ENCODE results near the gene PRDM16.

The PRDM16 gene

DNA sequence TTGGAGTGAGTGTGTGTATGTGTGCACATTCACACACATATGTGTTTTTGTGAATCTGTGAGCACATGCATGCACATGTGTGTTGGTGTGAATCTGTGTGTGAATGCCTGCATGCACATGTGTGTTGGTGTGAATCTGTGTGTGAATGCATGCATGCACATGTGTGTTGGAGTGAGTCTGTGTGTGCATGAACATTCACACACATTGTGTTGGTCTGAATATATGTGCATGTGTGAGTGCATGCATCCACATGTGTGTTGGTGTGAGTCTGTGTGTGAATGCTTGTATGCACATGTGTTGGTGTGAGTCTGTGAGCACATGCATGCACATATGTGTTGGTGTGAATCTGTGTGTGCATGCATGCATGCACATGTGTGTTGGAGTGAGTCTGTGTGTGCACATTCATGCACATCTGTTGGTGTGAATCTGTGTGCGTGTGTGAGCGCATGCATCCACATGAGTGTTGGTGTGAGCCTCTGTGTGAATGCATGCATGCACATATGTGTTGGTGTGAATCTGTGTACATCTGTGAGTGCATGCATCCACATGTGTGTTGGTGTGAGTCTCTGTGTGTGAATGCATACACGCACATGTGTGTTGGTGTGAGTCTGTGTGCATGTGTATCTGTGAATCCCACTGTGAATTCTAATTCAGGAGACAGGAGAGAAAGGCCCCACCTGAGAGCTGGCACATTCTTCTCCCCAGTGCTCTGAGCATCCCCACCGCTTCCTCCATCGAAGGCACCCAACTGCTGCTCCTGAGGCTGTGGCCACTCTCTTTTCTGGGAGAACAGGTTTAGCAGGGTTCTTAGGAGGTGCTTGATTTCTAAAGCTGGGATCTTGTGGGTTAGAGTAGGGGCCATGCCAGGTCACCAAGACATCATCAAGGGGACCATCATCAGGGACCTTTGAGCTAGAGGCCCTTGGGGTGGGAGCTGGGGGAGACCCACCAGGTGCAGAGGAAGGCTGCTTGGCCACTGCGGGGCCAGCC lies 267.9 kb downstream of the PRDM16 start:
- Histone ChIP-seq H3K4me2 (peak overlapping the region; percentile 72), H3K27ac (no peak overlapping the region), H4K20me1 (0 out of 2 replicates have a peak, but pooled peaks cover 4% of the 10 kb centered on the region), H3K4me1 (peaks cover 29% of the 10 kb centered on the region), H3K36me3 (no peaks in the 10 kb centered on the region), H3K4me3 (no peak overlapping the region), H3K27me3 (0 out of 2 replicates have a peak, but pooled peaks cover 4% of the 10 kb centered on the region), H3K9me3 (peaks cover 11% of the 10 kb centered on the region), H3K9ac (no peak overlapping the region)
- TF ChIP-seq Cebpa-rat (IDR thresholded peaks at IDR 0.05): no peak

DNA sequence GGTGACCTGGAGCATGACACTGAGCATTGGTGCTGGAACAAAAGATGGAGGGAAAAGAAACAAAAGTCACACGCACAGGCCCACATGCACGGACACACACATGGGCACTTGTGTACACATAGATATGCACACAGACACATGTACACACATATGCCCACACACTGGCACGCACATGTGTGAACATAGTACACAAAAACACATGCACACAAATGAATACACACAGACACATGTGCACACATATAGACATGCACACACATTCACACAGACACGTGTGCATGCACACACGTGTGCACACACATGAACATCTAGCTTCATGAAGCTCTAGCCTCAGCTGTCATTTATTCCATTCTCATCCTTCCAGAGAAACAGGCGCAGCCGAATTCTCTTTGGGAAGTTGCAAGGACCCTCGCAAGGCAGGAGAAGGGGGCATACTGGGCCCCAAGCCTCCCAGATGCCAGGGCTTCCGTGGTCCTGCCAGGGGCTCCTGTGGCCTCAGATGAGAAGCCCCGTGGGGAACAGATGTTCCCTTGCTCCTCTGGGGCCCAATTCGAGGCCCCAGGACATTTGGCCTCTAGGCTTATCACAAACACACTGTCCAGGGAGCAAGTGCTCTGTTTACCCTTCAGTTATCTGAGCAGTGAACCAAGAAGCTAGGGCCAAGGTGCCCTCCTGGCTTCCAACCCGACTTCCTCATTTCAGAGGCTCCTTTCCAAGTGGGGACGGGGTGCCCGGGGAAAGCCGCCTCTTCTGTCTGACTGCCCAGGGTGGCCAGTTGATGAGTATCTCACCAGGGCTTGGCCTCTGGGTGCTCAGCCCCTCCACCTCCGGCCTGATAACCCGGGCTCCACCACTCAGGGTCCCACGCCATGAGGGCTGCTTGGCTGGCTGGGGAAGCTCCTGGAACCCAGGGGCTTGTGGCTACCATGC lies 269.1 kb downstream of the PRDM16 start:
- Histone ChIP-seq H3K4me1 (peaks cover 29% of the 10 kb centered on the region), H3K9ac (no peak overlapping the region), H3K36me3 (no peaks in the 10 kb centered on the region), H3K9me3 (peaks cover 23% of the 10 kb centered on the region), H3K27me3 (0 out of 2 replicates have a peak, but pooled peaks cover 1% of the 10 kb centered on the region), H3K27ac (no peak overlapping the region), H3K4me2 (peak overlapping the region; percentile 72), H3K4me3 (no peak overlapping the region), H4K20me1 (0 out of 2 replicates have a peak, but pooled peaks cover 4% of the 10 kb centered on the region)
- no peak for TF ChIP-seq Cebpa-rat (IDR thresholded peaks at IDR 0.05)

DNA sequence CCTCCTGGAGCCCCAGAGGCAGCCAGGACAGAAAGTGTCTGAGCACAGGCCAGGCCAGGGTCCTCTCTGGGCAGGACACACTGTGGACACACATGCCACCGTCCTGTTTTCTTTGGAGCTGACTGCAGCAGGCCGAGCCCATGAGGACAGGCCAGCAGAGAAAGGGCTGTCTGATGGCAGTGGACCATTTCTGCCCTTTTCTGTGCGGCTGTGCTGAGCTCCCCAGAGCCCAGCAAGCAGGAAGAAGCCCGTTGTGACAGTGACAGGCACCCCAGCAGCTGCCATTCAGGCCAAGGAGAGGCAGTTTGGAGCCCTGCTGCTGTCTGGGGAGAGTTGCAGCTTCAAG lies 269.7 kb downstream of the PRDM16 start:
- Histone ChIP-seq H3K36me3 (no peaks in the 10 kb centered on the region), H3K4me2 (peak overlapping the region; percentile 72), H3K4me3 (no peak overlapping the region), H4K20me1 (0 out of 2 replicates have a peak, but pooled peaks cover 4% of the 10 kb centered on the region), H3K9ac (no peak overlapping the region), H3K27ac (no peak overlapping the region), H3K27me3 (no peaks in the 10 kb centered on the region), H3K4me1 (peaks cover 29% of the 10 kb centered on the region), H3K9me3 (peaks cover 29% of the 10 kb centered on the region)
- TF ChIP-seq Cebpa-rat (IDR thresholded peaks at IDR 0.05): no peak

DNA sequence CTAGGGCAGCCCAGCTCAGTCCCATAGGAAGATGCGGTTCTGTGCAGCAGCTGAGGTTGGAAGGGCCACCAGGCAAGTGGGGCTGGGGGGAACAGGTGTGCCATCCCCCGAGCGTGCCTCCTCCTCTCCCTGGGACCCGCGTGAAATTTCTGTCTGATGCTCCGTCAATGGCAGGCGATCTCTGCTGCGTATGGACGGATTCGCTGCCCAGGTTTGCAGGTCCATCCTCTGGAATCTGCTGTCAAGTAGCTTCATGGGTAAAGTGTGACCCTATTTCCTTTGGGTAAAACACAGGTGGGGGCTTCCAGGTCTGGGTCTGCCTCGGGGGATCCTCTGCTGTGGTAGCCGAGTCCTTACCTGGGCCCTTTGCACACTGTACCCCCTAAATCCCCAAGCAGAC lies 270.9 kb downstream of the PRDM16 start:
- H3K4me1 ChIP-seq: peaks cover 29% of the 10 kb centered on the region
- no peak overlapping the region for H3K27ac ChIP-seq
- peaks cover 41% of the 10 kb centered on the region for H3K9me3 ChIP-seq
- H3K36me3 ChIP-seq: no peaks in the 10 kb centered on the region
- no peaks in the 10 kb centered on the region for H3K27me3 ChIP-seq
- no peak overlapping the region for H3K9ac ChIP-seq
- H4K20me1 ChIP-seq: 0 out of 2 replicates have a peak, but pooled peaks cover 4% of the 10 kb centered on the region
- H3K4me3 ChIP-seq: no peak overlapping the region
- H3K4me2 ChIP-seq: peak overlapping the region; percentile 72
- no peak for TF ChIP-seq Cebpa-rat (IDR thresholded peaks at IDR 0.05)

DNA sequence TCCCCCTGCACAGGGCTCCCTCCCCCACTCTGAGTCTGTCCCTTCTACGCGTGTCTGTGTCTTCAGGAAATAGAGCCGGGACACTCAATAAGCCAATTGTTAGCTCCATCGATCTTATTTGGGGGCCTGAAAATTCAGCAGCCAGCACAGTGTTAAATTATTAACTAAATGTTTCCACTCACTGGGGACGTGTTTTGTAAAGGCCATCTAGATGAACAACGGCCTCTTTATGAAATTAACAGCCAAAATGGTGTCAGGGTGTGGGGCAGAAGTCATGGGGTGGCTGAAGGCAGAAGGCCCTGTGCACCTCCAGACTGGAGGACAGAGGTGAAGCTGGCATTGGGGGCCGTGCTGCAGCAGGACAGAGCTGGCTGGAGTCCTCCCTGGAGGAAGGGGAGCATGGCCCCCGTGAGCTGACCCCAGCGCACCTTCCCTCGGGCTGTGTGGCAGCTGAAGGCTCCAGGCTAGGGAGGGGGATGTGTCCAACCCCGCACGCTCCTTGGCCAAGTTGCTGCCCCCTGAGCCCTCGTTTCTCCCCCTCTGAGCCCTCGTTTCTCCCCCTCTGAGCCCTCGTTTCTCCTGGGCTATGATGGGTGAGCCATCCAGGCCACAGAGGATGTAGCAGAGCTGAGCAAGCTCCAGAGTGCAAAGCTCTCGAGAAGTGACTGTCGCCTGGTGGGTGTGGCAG lies 271.7 kb downstream of the PRDM16 start:
- H3K27me3 ChIP-seq: no peaks in the 10 kb centered on the region
- H3K4me3 ChIP-seq: no peak overlapping the region
- H3K9me3 ChIP-seq: peaks cover 47% of the 10 kb centered on the region
- H3K4me2 ChIP-seq: no peak overlapping the region
- H3K4me1 ChIP-seq: peaks cover 29% of the 10 kb centered on the region
- 0 out of 2 replicates have a peak, but pooled peaks cover 4% of the 10 kb centered on the region for H4K20me1 ChIP-seq
- no peak overlapping the region for H3K27ac ChIP-seq
- no peak overlapping the region for H3K9ac ChIP-seq
- no peaks in the 10 kb centered on the region for H3K36me3 ChIP-seq
- no peak for TF ChIP-seq Cebpa-rat (IDR thresholded peaks at IDR 0.05)

DNA sequence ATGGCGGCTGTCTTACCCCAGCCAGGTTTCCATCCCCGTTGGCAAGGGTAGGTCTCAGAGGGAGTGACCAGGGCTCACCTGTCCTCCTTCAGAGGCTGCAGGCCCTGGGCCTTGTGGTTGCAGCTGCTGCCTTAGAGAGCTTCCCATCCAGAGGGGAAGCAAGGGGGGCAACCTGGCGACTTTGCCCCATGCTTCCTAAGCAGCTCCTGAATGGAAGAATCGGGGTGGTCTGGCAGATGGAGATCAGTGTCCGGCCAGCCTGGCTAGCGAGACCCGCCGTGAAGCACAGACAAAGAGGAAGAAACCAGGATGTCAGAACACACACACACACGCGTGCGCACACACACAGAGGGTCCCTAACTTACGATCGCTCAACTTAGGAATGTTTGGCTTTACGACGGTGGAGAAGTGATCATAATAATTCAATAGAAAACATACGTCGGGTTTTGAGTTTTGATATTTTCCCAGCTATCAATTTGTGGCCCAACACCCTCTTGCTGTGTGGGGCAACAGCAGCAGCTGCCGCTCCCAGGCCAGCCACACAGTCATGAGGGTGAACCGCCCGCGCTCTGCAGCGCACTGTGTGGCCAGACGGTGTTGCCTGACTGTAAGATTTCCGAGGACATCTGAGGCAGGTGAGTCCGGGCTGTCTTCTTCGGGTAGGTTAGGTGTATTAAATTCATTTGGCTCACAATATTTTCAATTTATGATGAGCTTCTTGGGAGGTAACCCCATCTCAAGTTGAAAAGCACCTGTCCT lies 272.4 kb downstream of the PRDM16 start:
- Histone ChIP-seq H3K27ac (no peak overlapping the region), H3K9me3 (peaks cover 47% of the 10 kb centered on the region), H4K20me1 (0 out of 2 replicates have a peak, but pooled peaks cover 4% of the 10 kb centered on the region), H3K4me2 (no peak overlapping the region), H3K36me3 (no peaks in the 10 kb centered on the region), H3K4me3 (no peak overlapping the region), H3K9ac (no peak overlapping the region), H3K27me3 (no peaks in the 10 kb centered on the region), H3K4me1 (peaks cover 29% of the 10 kb centered on the region)
- TF ChIP-seq Cebpa-rat (IDR thresholded peaks at IDR 0.05): no peak

DNA sequence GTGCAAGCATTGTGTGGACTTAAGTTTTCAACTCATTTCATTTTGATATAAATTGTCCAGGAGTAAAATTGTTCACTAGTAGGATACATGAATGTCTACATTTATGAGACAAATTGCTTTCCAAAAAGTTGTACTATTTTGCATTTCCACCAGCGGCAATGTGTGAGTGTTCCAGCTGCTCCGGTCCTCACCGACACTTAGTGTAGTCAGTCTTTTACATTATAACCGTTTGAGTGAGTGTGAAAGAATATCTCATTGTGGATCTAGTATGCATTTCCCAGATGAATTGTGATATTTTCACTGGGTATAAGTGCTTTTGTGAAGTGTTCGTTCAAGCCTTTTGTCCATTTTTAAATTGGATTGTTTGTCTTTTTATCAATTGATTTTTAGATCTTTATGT lies 274.0 kb downstream of the PRDM16 start:
- peaks cover 1% of the 10 kb centered on the region for H3K27me3 ChIP-seq
- peaks cover 34% of the 10 kb centered on the region for H3K4me1 ChIP-seq
- H4K20me1 ChIP-seq: peaks cover 10% of the 10 kb centered on the region; the same call in 1 of the 2 replicates
- no peak overlapping the region for H3K9ac ChIP-seq
- peaks cover 47% of the 10 kb centered on the region for H3K9me3 ChIP-seq
- H3K4me2 ChIP-seq: no peak overlapping the region
- no peaks in the 10 kb centered on the region for H3K36me3 ChIP-seq
- no peak overlapping the region for H3K4me3 ChIP-seq
- TF ChIP-seq Cebpa-rat (IDR thresholded peaks at IDR 0.05): no peak
- no peak overlapping the region for H3K27ac ChIP-seq

DNA sequence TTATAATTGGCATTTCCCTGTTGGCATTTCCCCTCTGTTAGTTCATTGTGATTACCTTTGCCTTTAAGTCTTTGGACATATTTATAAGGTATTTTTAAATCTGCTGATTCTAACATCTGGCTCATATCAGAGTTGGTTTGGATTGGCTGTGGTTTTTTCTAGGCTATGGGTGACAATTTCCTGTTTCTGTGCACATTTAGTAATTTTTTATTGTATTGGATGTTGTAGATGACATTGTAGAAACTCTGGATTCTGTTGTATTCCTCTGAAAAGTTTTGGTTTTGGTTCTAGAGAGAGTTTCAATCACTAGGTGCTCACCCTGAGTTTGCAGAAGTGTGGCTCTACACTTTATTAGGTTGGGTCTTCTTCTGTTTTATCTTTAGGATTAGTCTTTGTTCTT lies 275.4 kb downstream of the PRDM16 start:
- Histone ChIP-seq H3K4me2 (no peak overlapping the region), H3K27me3 (peaks cover 15% of the 10 kb centered on the region), H3K36me3 (no peaks in the 10 kb centered on the region), H3K4me1 (peaks cover 28% of the 10 kb centered on the region), H3K9me3 (peaks cover 47% of the 10 kb centered on the region), H3K27ac (no peak overlapping the region), H3K9ac (no peak overlapping the region), H3K4me3 (no peak overlapping the region), H4K20me1 (peaks cover 20% of the 10 kb centered on the region; the same call in 1 of the 2 replicates)
- no peak for TF ChIP-seq Cebpa-rat (IDR thresholded peaks at IDR 0.05)

All from BLaER1 (cell line).